ENCODE data around the gene PRXL2C. TPM values are rescaled to one million over a fixed set of nuclear protein-coding genes. Genes with fewer than 3 reads are reported as not detected.
A peak's percentile ranks its signal among the peaks of the same experiment; 100 is the strongest.

The PRXL2C gene
- total RNA-seq, 1 donor from 2014 or later, result 32.4 TPM

DNA sequence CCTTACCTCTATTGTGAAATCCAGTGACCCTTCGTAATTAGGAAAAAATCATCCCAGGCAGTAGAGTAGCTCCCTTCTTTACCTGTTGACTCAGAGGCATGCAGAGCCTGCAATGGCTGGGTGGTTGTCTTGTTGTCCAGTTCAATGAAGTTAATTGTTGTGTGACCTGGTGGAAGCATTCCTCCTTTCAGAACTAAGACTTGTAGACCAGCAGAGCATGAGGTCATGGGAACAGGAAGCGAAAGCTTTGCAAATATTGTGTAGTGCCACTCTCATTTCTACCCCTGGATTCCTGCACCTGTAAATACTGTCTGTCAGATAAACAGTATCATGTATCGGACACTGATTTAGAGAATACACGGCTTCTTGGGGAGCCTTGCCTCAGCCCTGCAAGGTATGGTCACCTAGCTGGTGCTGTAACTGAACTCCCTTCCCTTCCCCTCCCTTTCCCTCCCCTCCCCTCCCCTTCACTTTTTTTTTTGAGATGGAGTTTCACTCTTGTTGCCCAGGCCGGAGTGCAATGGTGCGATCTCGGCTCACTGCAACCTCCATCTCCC lies 5.7 kb upstream of the PRXL2C start:
- H3K27ac ChIP-seq, result no peak overlapping the region
- H3K4me3 ChIP-seq, result no peak overlapping the region
- TF ChIP-seq, protein P1, sequence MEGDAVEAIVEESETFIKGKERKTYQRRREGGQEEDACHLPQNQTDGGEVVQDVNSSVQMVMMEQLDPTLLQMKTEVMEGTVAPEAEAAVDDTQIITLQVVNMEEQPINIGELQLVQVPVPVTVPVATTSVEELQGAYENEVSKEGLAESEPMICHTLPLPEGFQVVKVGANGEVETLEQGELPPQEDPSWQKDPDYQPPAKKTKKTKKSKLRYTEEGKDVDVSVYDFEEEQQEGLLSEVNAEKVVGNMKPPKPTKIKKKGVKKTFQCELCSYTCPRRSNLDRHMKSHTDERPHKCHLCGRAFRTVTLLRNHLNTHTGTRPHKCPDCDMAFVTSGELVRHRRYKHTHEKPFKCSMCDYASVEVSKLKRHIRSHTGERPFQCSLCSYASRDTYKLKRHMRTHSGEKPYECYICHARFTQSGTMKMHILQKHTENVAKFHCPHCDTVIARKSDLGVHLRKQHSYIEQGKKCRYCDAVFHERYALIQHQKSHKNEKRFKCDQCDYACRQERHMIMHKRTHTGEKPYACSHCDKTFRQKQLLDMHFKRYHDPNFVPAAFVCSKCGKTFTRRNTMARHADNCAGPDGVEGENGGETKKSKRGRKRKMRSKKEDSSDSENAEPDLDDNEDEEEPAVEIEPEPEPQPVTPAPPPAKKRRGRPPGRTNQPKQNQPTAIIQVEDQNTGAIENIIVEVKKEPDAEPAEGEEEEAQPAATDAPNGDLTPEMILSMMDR (IDR thresholded peaks at IDR 0.05), result no peak
- H3K4me1 ChIP-seq, result peaks cover 0 to 3% of the 10 kb centered on the region in 2 donors
- no peaks in the 10 kb centered on the region for H3K36me3 ChIP-seq
- H3K27me3 ChIP-seq, result no peaks in the 10 kb centered on the region
- no peaks in the 10 kb centered on the region for H3K9me3 ChIP-seq
- intact Hi-C loops (cut with DNase I), result no loop called here
- DNase-seq (ENCODE audit: low spot score in 2 of 2), result no peak

DNA sequence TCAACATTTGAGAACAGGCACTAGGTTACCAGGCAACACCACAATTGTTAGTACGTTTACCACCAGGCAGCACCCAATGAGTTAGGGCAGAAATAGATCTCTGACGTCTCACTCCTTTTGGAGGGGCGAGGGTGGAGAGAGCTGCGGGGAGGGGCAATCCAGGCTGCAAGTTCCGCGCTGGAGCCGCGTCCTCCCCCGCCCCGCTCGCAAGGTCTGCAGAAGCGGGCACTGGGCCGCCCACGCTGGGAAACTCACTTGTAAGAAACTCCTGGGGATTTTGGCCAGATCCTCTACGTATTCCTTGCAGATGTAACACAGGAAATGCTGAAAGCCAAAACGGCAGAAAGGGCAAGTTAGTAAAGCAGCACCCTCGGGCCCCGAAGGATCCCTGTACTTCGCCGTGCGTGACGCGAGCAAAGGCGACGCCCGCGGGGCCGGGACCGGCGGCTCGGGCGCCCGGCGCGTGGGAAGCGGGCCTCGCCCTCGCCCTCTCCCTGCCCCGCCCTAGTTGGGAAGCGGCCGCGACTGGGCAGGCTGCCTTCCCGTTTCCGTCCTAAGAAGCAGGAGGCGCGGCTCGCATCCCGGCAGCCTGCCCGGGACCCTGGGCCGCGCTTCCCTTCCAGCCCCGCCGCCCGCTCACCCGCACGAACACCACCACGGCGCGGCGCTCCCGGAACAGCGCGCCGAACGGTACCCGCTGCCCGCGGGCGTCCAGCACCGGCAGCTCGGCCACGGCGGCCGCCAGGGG lies 493 bp downstream of the PRXL2C start:
- H3K9me3 ChIP-seq, result no peaks in the 10 kb centered on the region
- TF ChIP-seq, protein P1 (IDR thresholded peaks at IDR 0.05), result peak in 1 of 3 experiments; percentile 47
- peak; percentile 73 to 95 for DNase-seq (ENCODE audit: low spot score in 2 of 2)
- peaks cover 14 to 18% of the 10 kb centered on the region in 2 donors for H3K36me3 ChIP-seq
- H3K4me1 ChIP-seq, result peaks cover 4 to 7% of the 10 kb centered on the region in 2 donors
- no peaks in the 10 kb centered on the region for H3K27me3 ChIP-seq
- peak overlapping the region; percentile 64 to 92 for H3K4me3 ChIP-seq
- intact Hi-C loops (cut with DNase I), result loop anchor here (1.0 to 5.0 kb wide), 8 partner anchors 31 to 236 kb away; partner anchors contain the start of genes CDC14B, HABP4 and ZNF367
- H3K27ac ChIP-seq, result peak overlapping the region; percentile 96 to 100

DNA sequence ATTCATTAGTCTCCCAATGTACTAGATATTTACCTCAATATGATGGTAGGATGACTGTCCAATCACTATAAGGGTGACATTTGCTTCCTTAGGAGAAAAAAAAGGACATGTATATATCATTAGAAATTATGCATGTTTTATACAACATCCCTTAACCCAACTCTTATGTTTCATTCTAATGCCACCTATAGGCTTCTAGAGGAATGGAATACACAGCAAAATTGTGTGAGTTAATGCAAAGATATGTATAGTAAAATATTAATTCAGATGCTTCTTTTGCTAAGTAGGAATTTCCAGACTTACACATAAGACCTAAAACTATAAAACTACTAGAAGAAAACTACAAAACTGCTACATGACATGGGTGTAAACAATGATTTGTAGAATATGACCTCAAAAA lies 3.5 kb downstream of the PRXL2C start:
- intact Hi-C loops (cut with DNase I), result loop anchor here (5.0 kb wide), 1 partner anchor 94 kb away; no protein-coding TSS in a partner anchor
- no peak overlapping the region for H3K27ac ChIP-seq
- TF ChIP-seq, protein P1 (IDR thresholded peaks at IDR 0.05), result peak in 1 of 3 experiments; percentile 18
- peaks cover 30 to 37% of the 10 kb centered on the region in 2 donors for H3K36me3 ChIP-seq
- peaks cover 4 to 7% of the 10 kb centered on the region in 2 donors for H3K4me1 ChIP-seq
- H3K9me3 ChIP-seq, result no peaks in the 10 kb centered on the region
- H3K4me3 ChIP-seq, result no peak overlapping the region
- no peaks in the 10 kb centered on the region for H3K27me3 ChIP-seq
- DNase-seq (ENCODE audit: low spot score in 2 of 2), result no peak

DNA sequence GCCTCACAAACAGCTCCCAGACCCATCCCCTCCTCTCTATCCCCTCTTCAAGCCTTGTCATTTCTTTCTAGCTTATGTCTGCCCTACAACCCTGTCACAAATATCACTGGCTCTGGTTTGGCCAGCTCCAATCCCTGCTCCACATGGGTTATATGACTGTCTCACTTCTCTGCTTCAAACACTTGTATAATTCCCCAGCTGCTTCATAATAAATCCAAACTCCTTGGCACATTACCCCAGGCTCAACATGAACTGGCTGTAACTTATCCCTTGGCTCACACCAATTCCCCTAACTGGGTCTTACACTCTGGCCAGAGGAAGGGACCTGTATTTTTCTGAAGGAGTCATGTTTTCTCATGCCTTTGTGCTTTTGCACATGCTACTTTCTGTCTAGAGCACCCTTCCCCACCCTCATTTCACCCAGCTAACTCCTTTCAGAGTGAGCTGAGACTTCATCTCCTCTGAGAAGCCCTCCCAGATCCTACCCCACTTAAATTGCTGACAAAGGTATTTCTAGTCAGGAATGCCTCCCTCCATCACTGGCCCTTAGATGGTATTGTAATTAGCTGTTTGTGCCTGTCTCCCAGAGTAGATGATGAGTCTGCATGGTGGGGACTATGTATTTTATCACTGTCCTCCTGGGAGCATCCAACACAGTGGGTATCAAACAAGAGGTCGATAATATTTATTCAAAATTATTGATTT lies 5.3 kb downstream of the PRXL2C start:
- TF ChIP-seq, protein P1 (IDR thresholded peaks at IDR 0.05), result no peak
- intact Hi-C loops (cut with DNase I), result loop anchor here (5.0 kb wide), 1 partner anchor 92 kb away; no protein-coding TSS in a partner anchor
- Histone ChIP-seq H3K27ac (no peak overlapping the region), H3K36me3 (peaks cover 36 to 50% of the 10 kb centered on the region in 2 donors), H3K9me3 (no peaks in the 10 kb centered on the region), H3K27me3 (no peaks in the 10 kb centered on the region), H3K4me3 (no peak overlapping the region), H3K4me1 (peaks cover 4% of the 10 kb centered on the region in 2 donors)
- DNase-seq (ENCODE audit: low spot score in 2 of 2), result no peak

DNA sequence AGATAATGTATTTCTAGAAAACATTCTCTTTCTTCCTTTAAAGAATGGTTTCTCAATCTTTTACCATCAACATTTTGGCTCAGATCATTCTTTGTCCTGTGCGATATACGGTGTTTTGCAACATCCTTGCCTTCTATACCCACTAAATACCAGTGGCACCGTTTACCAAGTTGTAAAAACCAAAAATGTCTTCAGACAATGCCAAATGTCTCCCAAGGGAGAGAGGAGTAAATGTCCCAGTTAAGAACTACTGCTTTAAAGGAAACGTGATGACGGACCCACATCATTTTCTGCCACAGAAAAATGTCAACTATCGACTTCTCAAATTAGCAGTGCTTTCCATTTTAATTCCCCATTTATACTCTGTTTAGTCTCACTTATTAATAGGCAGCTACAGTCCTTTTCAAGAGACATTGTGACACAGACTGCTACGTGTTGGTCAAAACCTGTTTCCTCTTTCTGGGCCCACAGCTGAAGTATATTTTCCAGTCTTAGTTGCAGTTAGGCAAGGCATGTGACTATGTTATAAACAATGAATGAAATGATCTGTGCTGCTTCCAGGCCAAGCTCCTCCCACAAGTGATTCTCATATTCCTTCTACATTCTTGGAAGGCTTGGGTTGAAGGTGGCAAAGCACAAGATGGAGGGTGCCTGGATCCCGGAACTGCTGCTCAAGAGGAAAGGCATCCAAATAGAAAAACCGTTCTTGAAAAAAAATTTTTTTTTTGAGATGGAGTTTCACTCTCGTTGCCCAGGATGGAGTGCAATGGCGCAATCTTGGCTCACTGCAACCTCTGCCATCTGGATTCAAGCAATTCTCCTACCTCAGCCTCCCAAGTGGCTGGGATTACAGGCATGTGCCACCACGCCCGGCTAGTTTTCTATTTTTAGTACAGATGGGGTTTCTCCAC lies 8.8 kb downstream of the PRXL2C start:
- peak in 1 of 2 donors; percentile 70 for DNase-seq (ENCODE audit: low spot score in 2 of 2)
- intact Hi-C loops (cut with DNase I), result no loop called here
- H3K27ac ChIP-seq, result peak overlapping the region; percentile 31 to 46
- TF ChIP-seq, protein P1 (IDR thresholded peaks at IDR 0.05), result no peak
- no peaks in the 10 kb centered on the region for H3K9me3 ChIP-seq
- peaks cover 38 to 76% of the 10 kb centered on the region in 2 donors for H3K36me3 ChIP-seq
- H3K4me3 ChIP-seq, result no peak overlapping the region
- H3K4me1 ChIP-seq, result no peaks in the 10 kb centered on the region
- H3K27me3 ChIP-seq, result no peaks in the 10 kb centered on the region

Data from ascending aorta (tissue), 2 donors.